Forelimb muscle (tissue), 1 donor: ENCODE results near the gene FILIP1L. TPM values are rescaled to one million over a fixed set of nuclear protein-coding genes. Genes with fewer than 3 reads are reported as not detected.
"Not testable (repeated sequence)": the region's sequence is repeated elsewhere in the genome, so short reads cannot be mapped to it uniquely, and the experiment has no call there.

Experiments used
- DNase-seq: peaks from one replicate; pipeline ENCODE4 v3.0.0-alpha.2; 2013; ENCODE audit warnings: low read depth
- polyA plus RNA-seq: library from polyadenylated mRNA; unstranded; fragments of 120-200 nt; gene quantifications from one replicate; pipeline ENCODE4 v1.2.1, GENCODE V29; 2013; ENCODE audit not compliant: insufficient read length

Gene FILIP1L
- polyA plus RNA-seq, 1 donor = 50.9 TPM

DNA sequence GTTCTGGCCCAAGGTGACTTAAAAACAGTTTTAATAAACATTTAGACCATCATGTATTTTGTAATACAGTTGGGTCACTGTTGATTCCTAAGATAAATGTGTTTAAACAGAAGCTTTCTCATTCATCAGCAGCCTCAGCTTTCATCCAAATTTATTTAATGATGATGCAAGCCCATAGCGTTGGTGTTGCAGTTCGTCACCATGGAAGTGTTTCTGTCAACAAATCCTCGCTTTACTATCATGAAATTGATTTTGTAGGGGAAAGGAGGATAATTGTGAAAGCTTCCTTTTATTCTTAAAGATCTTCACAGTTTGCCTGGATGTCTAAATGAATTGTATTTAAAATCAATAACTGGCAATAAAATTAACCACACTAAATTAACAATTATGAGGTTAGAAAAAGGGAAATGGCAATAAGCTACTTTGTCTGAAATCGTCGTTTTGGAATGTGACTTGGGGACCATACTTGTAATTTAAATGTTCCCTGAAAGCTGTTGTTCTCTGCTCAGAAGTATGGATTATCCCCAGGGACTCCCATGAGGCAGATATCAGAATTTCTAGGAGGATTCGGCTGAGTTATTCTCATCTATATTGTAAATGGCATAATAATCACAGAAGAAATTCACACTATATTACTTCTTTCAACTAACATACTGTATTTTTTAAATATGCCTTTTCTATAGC is 267.7 kb downstream of the FILIP1L start:
- no peak for DNase-seq

DNA sequence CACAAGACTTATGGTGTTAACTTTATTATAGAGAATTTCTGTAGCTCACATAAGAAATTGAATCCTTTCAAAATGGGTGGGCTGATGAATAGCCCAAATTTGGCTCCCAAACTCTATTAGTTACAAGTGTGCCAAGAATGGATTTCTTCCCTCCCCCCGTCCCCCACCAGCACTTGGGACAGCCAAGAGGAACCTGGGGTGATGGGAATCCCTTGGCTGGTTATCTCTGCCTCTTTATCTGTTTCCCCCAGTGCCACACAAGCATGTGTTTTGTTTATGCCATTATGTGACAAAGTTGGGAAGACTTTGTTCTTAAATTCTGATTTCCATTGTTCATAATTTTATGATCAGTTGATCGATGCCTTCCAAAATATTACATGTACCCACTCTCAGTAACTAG is 268.3 kb downstream of the FILIP1L start:
- DNase-seq = no peak

DNA sequence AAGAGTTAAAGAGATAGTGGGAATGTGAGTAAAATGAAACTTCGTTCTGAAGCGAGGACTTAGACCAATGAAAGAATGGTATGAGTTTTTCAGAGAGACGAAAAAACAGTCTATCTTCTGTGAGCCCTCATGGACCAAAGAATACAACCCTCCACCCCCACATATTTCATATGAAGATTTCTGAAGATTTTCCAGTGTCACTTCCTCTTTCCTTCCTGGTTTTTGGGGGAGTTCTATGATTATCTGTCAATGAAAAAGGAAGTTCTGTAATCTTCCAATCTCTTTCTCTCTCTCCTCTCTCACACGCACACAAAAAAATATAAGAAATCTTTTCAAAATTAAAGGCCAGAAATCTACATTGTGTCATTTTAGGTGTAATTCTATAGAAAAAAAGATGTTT is 269.0 kb downstream of the FILIP1L start:
- DNase-seq = no peak

DNA sequence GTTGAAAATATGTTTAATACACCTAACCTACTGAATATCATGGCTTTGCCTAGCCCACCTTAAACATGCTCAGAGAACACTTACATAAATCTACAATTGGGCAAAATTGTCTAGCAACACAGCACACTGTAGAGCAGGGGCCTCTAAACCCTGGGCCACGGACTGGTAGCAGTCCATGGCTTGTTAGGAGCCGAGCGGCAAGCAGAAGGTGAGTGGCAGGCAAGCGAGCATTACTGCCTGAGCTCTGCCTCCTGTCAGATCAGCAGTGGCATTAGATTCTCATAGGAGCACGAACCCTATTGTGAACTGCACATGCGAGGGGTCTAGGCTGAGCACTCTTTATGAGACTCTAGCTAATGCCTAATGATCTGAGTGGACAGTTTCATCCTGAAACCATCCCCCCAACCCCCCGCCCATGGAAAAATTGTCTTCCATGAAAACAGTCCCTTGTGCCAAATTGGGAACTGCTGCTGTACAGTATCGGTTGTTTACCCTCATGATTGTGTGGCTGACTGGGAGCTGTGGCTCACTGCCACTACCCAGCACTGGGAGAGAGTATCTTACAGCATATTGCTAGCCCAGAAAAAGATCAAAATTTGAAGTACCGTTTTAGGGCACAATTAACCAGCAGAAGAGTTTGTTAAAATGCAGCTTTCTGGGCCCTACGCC is 270.6 kb downstream of the FILIP1L start:
- DNase-seq = no peak

DNA sequence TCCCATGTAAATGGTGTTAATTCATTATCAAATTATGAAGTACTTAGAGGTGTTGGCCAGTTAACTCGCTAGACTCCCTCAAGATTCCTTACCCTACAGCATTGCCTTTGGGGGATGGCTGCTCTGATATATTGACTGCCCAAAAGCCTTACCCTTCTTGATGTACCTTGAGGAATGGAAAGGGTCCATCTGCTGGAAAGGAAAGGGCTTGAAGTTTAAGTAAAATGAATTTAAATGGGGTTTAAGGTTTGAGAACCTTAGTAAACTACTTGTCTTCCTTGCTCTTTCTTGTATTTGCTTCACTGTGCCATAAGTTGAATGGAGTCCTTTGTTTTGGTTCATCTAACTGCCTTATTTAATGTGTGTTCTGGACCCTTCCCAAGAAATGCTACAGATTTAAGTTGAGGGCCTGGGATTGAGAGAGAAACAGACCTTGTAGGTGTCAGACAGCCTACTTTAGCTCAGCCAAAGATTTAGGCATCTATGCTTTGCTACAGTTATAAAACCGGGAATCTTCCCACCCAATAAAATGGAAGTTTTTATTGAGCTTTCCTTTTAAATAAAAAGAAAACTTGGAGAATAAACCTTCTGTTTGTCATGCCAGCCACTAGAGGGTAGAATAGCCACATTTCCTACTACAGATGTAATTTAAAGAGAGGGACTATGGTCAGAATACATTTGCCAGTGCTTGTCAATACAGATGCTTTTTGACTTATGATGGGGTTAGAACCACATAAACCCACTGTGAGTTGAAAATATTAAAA is 271.3 kb downstream of the FILIP1L start:
- no peak for DNase-seq

DNA sequence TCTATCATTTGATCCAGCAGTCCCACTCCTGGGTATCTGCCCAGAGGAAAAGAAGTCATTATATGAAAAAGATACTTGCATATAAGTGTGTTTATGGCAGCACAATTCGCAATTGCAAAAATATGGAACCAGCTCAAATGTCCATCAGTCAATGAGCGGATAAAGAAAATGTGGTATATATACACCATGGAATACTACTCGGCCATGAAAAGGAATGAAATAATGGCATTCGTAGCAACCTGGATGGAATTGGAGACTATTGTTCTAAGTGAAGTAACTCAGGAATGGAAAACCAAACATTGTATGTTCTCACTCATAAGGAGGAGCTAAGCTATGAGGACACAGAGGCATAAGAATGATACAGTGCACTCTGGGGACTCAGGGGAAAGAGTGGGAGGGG is 272.4 kb downstream of the FILIP1L start:
- DNase-seq = not testable (repeated sequence)

DNA sequence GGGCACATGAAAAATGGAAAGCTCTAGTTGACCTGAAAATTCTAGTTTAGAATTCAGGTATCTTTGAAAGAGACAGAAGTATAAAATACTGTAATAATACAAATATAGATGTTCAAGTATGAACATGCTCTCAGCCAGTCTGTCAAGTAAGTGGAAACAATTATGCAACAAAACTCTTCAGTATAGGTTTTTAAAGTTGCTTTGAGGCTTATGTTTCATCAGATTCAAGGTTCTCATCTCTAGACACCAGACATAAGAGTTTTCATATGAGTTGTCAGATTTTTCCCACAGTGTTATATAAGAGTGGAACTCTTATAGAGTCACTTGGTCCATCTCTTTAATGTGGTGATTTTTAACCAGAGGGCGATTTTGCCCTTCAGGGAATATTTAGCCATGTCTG is 274.7 kb downstream of the FILIP1L start:
- no peak for DNase-seq

DNA sequence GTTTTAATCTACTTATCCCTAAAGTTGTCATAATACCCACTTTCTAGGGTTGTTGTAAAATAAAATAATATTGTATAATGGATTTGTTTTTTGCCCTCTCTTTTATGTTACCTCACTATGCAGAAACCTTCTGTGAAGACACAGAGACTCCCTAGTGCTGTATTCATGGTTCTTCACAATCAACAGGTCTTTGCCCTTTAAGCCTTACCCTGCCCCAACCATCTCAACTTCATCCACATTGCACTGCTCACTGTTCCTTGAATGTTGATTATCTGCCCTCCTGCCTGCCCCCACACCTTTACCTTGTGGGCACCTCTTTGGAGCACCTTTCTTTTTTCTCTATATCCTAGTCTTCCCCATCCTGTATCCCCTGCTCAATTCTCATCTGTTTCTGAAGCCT is 275.5 kb downstream of the FILIP1L start:
- DNase-seq = no peak

DNA sequence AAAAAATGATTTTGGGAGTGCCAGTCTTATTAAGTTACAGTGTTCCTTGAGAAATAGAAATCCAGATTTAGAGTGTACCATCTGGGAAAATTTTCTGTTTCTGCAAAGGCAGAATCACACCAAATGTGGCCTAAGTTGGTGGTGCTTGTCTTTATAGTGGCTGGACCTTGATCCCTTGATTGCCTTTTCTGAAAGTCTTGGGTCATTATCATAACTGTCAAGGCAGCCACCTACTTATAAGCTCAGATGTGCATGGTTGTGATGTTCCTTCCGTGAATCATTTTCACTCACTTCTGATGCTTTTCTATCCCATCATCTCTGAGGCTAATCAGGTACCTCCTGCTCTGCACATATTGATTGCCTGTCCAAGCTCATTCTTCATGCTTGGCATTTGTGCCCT is 276.6 kb downstream of the FILIP1L start:
- no peak for DNase-seq

DNA sequence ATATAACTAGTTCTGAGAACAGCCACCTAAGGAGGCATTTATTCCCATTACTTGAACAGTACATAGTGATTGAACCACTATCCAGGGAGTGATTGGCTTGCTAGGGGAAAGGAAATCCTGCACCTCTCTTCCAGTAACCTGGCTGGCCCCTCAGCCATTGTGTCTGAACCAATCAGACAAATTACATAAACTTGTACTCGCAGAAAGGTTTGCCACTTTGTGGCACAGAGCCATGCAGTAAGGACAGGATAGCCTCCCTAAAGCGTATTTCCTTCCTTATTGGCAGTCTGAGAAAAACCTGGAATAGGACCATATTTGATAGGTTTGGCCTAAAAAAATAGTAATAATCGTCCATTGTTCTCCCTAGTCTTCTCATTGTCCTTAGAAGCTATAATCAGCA is 277.6 kb downstream of the FILIP1L start:
- DNase-seq = no peak

DNA sequence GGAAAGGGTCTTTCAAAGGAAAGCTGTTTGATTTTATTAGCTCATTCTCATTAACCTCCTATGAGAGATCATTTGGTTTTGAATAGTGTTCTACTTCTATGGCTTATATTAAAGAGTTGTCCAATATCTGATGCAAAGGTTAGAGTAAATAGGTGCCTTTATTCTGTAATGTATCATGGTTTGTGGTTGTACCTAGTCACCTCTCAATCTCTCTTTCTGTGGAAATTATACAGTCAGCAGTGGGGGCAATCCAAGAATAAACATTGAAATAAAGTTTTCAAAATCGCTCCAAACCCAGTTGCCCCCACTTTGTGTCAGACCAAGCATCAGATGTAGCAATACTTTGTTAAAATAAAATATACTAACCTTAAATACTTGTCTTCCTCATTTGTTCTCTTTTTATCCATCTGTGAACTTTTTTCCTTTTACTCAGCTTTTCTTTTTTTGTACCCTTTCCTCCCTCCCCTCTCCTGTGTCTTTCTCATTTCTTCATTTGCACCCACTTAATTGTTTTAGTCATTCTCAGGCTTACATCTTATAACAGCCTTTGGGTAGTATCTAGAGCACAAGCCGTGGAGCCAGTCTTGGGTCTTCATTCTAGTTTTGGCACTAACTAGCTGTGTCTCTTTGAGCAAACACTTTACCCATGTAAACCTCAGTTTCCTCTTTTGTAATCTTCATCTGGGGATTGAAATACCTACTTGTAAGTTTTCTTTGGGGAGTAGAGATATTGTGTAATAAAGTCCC is 279.9 kb downstream of the FILIP1L start:
- no peak for DNase-seq

DNA sequence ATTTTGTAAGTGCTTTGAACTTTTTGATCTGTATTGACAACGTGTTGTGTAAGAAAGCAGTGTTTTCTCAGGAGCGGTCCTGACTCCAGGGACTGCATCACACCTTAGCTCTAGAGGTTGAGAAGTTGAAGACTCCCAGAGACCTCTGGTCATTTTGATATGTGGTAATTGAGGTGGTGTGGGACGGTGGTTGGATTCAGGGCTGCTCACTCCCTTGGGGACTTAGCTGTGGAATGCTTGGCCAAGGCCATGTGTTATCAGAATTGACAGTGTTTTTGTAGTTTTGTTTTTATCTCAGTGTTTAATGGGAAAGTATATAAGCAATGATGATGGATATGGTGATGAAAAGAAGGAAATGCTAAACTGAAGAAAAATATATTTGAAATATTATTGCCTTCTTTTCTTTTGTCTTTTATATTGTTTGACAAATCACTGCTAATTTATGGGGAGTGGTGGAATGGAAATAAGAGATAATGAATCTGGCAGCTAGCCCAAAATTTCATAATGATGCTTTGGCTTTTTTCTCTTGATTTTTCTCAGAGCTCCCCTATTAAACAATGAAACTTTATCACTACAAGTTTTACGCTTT is 280.6 kb downstream of the FILIP1L start:
- no peak for DNase-seq

DNA sequence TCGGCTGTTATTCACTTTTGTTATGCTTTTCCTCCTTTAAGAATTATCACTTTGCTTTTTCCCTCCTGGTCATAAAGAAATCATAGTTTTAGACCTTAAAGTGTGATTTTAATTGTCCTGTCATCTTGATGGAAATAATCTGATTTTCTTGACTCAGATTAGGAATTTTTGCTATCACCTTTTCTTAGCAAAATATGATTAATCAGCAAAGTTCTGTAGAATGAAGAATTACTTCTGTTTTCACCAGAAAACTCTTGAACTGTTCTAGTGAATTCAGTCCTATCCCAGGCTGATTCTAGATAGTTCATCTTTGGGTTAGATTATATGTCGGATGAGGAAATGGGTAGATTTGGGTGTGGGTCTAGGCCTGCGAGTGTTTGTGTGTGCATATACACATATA is 284.5 kb downstream of the FILIP1L start:
- no peak for DNase-seq

DNA sequence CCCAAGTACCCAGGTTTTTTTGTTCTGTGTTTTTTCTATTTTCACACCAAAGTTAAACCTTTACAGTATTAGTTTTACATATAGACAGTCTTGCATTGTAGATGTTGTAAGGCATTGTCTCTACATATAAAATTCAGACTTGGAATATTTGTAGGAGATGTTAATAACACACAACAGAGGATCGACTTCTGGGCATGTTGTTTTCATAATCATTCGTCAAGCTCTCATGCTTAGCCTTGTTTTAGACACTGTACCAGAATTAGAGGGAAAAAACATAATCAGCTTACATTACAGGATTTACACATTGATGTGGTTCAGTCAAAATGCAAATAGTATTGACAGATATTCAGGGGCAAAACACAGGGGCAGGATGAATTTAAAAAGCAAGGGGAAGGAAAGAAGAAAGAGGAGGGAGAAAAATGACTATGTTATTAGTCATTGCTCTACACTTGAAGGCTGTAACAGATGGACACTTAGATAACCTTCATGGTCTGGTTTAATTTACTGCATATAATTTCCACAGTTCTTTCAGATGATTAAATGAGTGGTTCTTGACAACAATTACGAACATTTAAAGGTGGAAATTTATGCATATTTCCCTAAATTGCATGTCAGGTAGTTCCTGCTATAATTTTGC is 289.2 kb downstream of the FILIP1L start:
- DNase-seq = no peak

DNA sequence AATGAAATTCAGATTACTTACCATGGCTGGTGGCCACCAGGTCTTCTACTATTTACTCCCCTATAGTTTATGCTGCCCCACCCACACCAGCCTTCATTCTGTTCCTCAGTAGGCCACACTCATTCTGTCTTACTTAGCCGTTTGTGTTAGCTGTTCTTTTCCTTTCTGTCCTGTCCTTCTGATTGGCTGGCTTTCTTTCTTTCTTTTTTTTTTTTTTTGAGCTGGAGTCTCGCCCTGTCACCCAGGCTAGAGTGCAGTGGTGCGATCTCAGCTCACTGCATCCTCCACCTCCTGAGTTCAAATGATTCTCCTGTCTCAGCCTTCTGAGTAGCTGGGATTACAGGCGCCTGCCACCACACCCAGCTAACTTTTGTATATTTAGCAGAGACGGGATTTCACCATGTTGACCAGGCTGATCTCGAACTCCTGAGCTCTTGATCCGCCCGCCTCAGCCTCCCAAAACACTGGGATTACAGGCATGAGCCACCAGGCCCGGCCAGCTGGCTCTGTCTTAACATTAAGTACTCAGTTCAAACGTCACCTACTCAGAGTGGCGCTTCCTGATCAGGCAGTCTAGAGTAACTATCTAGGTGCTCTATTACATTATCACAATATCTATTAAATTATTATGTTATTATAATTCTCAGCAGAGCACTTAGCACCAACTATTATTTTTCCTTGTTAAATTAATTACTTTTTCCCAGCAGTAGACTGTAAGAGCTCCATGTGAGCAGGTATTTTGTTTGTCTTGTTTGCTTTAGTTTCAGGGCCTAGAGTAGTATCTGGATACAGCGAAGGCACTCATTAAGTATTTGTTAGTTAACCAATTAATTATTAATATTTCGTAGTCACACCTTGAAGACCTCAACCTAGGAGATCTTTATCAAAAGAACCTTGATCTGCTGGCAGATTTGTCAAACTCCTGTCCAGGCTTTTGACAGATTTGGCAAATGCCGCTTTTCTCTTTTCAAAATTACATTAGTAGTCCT is 290.3 kb downstream of the FILIP1L start:
- no peak for DNase-seq

DNA sequence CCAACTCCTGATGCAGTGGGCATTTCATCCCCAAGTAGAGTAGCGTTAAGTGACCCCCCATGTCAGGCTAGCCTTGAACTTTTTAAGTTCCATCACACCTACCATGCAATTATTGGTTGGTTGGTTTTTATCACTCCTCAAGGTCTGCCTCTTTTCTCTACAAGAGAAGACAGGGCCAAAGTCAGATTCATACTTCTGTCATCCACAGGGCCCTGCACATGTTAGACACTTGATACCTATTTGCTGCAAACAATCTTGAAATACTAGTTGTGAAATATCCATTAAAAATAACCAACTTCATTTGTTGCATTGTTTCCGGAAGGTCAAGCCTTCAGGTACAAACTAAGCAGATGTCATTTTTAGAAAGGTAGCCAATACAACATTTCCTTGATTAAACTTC is 295.5 kb downstream of the FILIP1L start:
- no peak for DNase-seq

DNA sequence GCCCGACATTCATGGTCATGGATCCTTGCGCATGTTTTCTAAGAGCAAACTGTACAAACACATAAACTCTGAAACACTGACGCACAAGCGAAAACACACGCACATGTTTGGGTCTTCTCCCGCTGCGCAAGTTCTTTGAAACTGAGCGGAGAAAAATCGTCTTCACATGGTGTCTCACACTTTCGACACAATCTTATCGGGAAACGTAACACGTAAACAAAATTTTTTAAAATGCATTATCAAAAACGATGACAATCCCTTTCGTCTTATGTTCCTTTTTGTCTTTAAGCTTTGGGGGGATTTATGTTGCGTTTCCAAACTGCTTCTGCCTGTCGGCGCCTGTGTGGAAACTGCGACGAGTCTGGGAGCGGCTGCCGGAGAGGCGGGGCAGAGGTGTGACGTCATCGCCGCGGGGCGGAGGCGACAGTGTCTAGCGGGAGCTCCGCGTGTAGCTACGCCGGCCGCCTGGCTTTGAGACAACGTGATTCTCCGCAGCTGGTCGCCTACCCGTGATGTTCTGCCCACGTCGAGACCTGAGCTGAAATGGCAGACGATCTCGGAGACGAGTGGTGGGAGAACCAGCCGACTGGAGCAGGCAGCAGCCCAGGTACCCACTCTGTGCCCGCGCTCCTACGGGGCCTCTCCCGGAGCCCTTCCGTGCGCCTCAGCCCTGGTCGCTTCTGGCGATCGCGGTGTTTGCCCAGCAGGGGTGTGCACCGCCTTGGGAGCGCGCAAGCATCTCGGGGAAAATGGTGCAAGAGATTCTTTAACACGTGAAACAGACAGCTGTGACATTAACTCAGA is 296.7 kb downstream of the FILIP1L start, which contains the start of gene CMSS1:
Gene CMSS1, plus strand, starts transcription at position 426 of the 804 bp plus-strand sequence.
- DNase-seq = peak; percentile 78

DNA sequence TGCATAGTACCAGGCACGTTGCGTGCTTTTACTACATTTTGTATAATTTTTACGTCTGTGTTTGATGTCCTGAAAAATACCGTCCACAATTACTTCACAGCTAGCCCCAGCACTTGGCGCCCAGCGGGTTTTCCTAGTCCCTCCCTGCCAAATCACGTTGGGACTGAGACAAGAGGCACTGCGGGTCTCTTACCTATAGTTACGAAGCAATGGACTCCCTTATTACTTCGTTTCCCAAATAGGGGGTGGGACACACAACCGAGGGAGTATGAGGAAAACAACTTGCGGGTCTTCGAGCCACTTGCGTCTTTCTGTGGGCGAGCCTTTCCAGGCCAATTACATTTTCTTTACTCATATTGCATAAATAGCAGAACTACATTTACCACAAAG is 297.3 kb downstream of the FILIP1L start:
- DNase-seq = no peak

DNA sequence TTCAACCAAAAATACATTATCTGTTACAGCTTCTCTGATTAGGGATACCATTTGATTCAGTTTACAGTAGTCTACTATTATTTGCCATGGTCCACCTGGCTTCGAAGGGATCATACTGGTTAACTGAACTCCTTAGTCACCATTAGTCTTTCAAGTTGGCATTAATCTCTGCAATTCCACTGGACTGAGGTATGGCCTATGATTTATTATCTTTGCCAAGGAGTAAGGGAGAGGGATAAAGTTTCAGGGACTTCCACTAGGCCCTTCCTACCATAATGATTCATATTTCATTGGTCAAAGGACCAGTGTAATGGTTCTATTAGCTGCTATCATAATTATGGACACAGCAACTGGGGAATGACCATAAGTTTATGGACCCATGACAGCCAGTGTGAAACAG is 303.9 kb downstream of the FILIP1L start:
- no peak for DNase-seq
